Effector memory CD4-positive, alpha-beta T cell (primary cell): ENCODE results near the gene KCNH6.

Experiments
- DNase-seq, 3 donors: peaks; one replicate each; pipeline ENCODE4 v3.0.0-alpha.2; 2020
- H3K27ac ChIP-seq: 2 replicates; pipeline ENCODE4 v1.7.0; 2013; ENCODE audit warnings: mild to moderate bottlenecking, low read length, moderate library complexity; ENCODE audit not compliant: insufficient read depth, poor library complexity, severe bottlenecking
- H3K27me3 ChIP-seq: replicated peaks from 2 replicates; pipeline ENCODE4 v1.7.0; 2013; ENCODE audit warnings: mild to moderate bottlenecking, low read length; ENCODE audit not compliant: insufficient read depth, control insufficient read depth, poor library complexity, severe bottlenecking
- H3K36me3 ChIP-seq: 2 replicates; pipeline ENCODE4 v1.7.0; 2013; ENCODE audit warnings: mild to moderate bottlenecking, low read length, moderate library complexity; ENCODE audit not compliant: control insufficient read depth, insufficient read depth
- H3K4me1 ChIP-seq: 2 replicates; pipeline ENCODE4 v1.7.0; 2013; ENCODE audit warnings: low read length, mild to moderate bottlenecking; ENCODE audit not compliant: control insufficient read depth, insufficient read depth, poor library complexity, severe bottlenecking
- H3K4me3 ChIP-seq: 2 replicates; pipeline ENCODE4 v1.7.0; 2013; ENCODE audit warnings: low read length, low read depth, mild to moderate bottlenecking; ENCODE audit not compliant: insufficient read depth, poor library complexity, severe bottlenecking
- H3K9me3 ChIP-seq: 2 replicates; pipeline ENCODE4 v1.7.0; 2013; ENCODE audit warnings: mild to moderate bottlenecking, low read length, moderate library complexity; ENCODE audit not compliant: control insufficient read depth

KCNH6 gene

DNA sequence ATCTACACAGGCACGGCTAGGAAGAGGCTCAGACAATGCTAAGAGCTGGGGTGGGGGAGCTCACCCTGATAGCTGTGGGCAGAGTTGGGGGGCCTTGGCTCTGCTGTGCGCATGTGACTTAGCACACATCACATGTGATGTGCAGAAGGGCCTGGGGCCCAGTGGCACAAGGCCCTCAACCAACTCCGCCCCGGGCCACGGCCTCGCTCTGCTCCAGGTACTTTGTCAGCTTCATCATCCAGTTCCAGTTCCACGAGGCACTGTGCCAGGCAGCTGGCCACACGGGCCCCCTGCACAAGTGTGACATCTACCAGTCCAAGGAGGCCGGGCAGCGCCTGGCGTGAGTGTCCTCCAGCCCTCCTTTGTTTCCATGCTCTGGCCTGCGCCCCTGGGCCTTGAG lies 27.0 kb upstream of the KCNH6 start:
- Histone ChIP-seq H3K4me3 (no peak overlapping the region), H3K36me3 (no peaks in the 10 kb centered on the region), H3K27me3 (no peaks in the 10 kb centered on the region), H3K4me1 (no peaks in the 10 kb centered on the region), H3K9me3 (no peaks in the 10 kb centered on the region), H3K27ac (no peak overlapping the region)
- DNase-seq = no peak

DNA sequence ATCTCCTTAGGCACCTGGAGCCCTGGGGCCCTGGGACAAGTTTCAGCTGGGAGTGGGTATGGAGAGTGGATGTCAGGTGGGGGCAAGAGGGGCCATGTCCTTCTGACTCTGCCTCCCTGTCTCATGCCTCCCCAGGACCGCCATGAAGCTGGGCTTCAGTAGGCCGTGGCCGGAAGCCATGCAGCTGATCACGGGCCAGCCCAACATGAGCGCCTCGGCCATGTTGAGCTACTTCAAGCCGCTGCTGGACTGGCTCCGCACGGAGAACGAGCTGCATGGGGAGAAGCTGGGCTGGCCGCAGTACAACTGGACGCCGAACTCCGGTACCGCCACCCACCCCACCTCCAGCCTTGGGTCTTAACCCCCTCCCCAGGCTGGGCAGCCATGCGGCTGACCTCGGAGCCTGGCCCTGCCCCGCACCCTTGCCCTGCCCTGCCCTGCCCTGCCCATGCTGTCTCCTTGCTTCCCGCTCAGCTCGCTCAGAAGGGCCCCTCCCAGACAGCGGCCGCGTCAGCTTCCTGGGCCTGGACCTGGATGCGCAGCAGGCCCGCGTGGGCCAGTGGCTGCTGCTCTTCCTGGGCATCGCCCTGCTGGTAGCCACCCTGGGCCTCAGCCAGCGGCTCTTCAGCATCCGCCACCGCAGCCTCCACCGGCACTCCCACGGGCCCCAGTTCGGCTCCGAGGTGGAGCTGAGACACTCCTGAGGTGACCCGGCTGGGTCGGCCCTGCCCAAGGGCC lies 26.3 kb upstream of the KCNH6 start:
- H3K4me3 ChIP-seq = no peak overlapping the region
- no peaks in the 10 kb centered on the region for H3K4me1 ChIP-seq
- no peaks in the 10 kb centered on the region for H3K27me3 ChIP-seq
- DNase-seq = no peak
- H3K27ac ChIP-seq = no peak overlapping the region
- no peaks in the 10 kb centered on the region for H3K36me3 ChIP-seq
- H3K9me3 ChIP-seq = no peaks in the 10 kb centered on the region

DNA sequence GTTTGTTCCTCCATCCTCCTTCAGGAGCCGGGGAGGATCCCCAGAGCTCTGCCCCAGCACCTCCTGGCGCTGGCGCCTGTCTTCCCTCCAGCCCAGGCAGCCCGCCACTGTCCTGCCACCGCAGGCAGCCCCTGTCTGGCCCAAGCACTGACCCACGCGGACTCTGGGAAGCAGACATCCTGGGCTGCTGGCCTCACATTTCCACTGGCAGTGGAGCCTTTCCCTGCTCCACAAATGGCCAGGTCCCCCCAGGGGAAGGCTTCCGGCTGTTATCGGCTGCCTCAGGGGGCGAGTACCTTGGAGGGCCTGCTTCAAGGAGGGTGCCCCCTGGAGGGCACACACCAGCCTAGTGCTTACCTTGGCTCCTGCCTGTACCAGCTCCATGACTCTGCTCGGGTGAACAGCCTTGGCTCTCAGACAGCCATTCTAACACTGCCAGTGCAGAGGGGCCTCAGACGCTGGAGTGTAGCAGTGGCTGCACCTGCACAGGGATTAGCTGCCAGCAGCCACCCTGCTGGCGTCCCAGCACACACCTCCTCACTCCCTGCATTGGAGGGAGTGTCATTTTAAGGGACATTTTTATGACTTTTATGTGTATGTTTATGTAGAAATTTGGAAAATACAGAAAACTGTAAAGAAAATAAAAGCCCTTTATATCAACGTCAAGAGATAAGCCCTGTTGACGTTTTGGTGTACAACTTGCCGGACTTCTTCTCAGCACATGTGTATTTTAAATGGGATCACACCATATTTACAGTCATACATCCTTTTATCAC lies 25.3 kb upstream of the KCNH6 start:
- H3K27ac ChIP-seq = no peak overlapping the region
- H3K36me3 ChIP-seq = no peaks in the 10 kb centered on the region
- H3K4me3 ChIP-seq = no peak overlapping the region
- H3K27me3 ChIP-seq = no peaks in the 10 kb centered on the region
- DNase-seq = no peak
- no peaks in the 10 kb centered on the region for H3K9me3 ChIP-seq
- H3K4me1 ChIP-seq = no peaks in the 10 kb centered on the region

- no peak overlapping the region for H3K4me3 ChIP-seq
- DNase-seq = no peak
- H3K4me1 ChIP-seq = no peaks in the 10 kb centered on the region
- no peaks in the 10 kb centered on the region for H3K9me3 ChIP-seq
- no peak overlapping the region for H3K27ac ChIP-seq
- no peaks in the 10 kb centered on the region for H3K27me3 ChIP-seq
- no peaks in the 10 kb centered on the region for H3K36me3 ChIP-seq
These were observed 24.4 kb upstream of the KCNH6 start for GRCh38 chr17:63498626-63499195.

DNA sequence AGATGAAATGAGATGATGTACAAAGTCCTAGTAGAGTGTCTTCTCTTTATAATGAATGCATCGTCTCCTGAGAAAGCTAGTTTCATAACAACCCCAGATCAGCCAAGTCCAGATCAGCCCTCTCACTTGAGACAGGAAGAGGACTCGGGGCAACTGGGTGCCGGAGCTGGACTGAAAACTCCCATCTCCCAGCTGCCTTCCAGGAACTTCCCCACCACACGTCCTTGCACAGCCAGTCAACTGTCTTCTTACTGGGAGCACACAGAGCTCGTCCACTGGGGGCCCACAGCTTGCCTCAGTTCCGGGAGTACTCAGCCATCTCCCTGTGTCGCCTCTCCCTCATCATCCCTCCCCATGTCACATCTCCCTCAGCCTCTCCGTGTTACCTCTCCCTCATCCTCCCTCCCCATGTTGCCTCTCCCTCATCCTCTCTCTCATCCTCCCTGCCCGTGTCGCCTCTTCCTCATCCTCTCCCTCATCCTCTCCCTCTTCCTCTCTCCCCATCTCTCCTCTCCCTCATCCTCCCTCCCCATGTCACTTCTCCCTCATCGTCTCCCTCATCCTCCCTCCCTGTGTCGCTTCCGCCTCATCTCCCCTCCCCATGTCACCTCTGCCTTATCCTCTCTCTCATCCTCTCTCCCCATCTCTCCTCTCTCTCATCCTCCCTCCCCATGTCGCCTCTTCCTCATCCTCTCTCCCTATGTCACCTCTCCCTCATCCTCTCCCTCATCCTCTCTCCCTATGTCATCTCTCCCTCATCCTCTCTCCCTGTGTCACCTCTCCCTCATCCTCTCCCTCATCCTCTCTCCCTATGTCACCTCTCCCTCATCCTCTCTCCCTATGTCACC lies 22.4 kb upstream of the KCNH6 start:
- Histone ChIP-seq H3K27me3 (no peaks in the 10 kb centered on the region), H3K4me1 (no peaks in the 10 kb centered on the region), H3K9me3 (no peaks in the 10 kb centered on the region), H3K36me3 (no peaks in the 10 kb centered on the region), H3K4me3 (no peak overlapping the region), H3K27ac (no peak overlapping the region)
- no peak for DNase-seq

- DNase-seq = no peak
- Histone ChIP-seq H3K4me1 (no peaks in the 10 kb centered on the region), H3K9me3 (no peaks in the 10 kb centered on the region), H3K27ac (no peak overlapping the region), H3K4me3 (no peak overlapping the region), H3K36me3 (no peaks in the 10 kb centered on the region), H3K27me3 (no peaks in the 10 kb centered on the region)
These were observed 19.8 kb upstream of the KCNH6 start for GRCh38 chr17:63503341-63503705.

GRCh38 chr17:63504261-63504660 lies 18.9 kb upstream of the KCNH6 start:
- no peak for DNase-seq

GRCh38 chr17:63505341-63505740 lies 17.8 kb upstream of the KCNH6 start:
- Histone ChIP-seq H3K27me3 (no peaks in the 10 kb centered on the region), H3K27ac (no peak overlapping the region), H3K4me3 (no peak overlapping the region), H3K9me3 (no peaks in the 10 kb centered on the region), H3K4me1 (no peaks in the 10 kb centered on the region), H3K36me3 (no peaks in the 10 kb centered on the region)
- DNase-seq = no peak

More at GRCh38 chr17:63504261-63504660, 18.9 kb upstream of the KCNH6 start:
- no peaks in the 10 kb centered on the region for H3K36me3 ChIP-seq
- H3K4me1 ChIP-seq = no peaks in the 10 kb centered on the region
- no peak overlapping the region for H3K27ac ChIP-seq
- H3K9me3 ChIP-seq = no peaks in the 10 kb centered on the region
- no peak overlapping the region for H3K4me3 ChIP-seq
- no peaks in the 10 kb centered on the region for H3K27me3 ChIP-seq

DNA sequence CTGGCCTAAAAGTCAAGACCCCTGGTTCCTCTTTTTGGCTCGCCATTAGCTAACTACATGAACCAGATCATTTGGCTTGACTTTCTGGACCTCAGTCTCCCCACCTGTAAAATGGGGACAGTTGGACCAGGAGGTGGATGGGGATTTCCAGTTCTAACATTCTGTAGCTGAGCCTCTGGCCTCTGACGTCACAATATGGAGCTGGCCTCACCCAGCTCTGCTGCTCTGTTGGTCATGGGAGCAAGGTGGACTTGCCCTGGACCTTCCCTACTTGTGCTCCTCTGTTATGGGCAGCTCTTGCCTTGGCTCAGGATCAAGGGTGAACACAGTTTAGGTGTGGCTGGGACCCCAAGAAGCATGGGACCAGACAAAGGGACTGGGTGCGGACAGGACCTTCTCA lies 16.5 kb upstream of the KCNH6 start:
- Histone ChIP-seq H3K36me3 (no peaks in the 10 kb centered on the region), H3K4me1 (no peaks in the 10 kb centered on the region), H3K27me3 (no peaks in the 10 kb centered on the region), H3K4me3 (no peak overlapping the region), H3K9me3 (no peaks in the 10 kb centered on the region), H3K27ac (no peak overlapping the region)
- DNase-seq = no peak
